Measurements from ENCODE around the gene S100A7. TPM values are rescaled to one million over a fixed set of nuclear protein-coding genes. Genes with fewer than 3 reads are reported as not detected.

The S100A7 gene
- total and polyA plus RNA-seq, 2 experiments from 2014 or later: not detected

- no peak overlapping the region for H2AFZ ChIP-seq
- in situ Hi-C loops (cut with MboI): no loop called here
- H4K20me1 ChIP-seq (ENCODE audit: insufficient read depth): no peaks in the 10 kb centered on the region
- no peak overlapping the region for H3K4me3 ChIP-seq
- no peaks in the 10 kb centered on the region for H3K9me2 ChIP-seq (ENCODE audit: insufficient read depth)
- H3K9me3 ChIP-seq (ENCODE audit: low read depth): no peaks in the 10 kb centered on the region
- peaks cover 8% of the 10 kb centered on the region; the same call in 1 of the 2 replicates for H3K4me1 ChIP-seq (ENCODE audit: insufficient read depth)
- H3K36me3 ChIP-seq (ENCODE audit: low read depth): no peaks in the 10 kb centered on the region
- no peak overlapping the region for H3K4me2 ChIP-seq (ENCODE audit: unreplicated experiment)
- H3K79me2 ChIP-seq (ENCODE audit: insufficient read depth): no peaks in the 10 kb centered on the region
- no peak overlapping the region for H3K27ac ChIP-seq
- TF ChIP-seq EZH2phosphoT487 (IDR thresholded peaks at IDR 0.05; ENCODE audit: insufficient read depth, low read depth): no peak
- TF ChIP-seq EZH2 (IDR thresholded peaks at IDR 0.05; ENCODE audit: insufficient read depth, poor library complexity, severe bottlenecking): no peak
- H3F3A ChIP-seq (ENCODE audit: insufficient read depth): no peaks in the 10 kb centered on the region
- no peak overlapping the region for H3K9ac ChIP-seq
- H3K27me3 ChIP-seq (replicated peaks; ENCODE audit: insufficient read depth): peaks cover 3% of the 10 kb centered on the region; the same call in 1 of the 2 replicates
- no peak for DNase-seq
- 78 to 81% methylated on average over 2 of the region's 2 CpGs for WGBS, 2 experiments (ENCODE audit: low coverage in 1 of 2, low lambda C conversion rate in 2 of 2, missing lambda C conversion rate in 2 of 2)
Observed at GRCh38 chr1:153475282-153475681, 14.8 kb upstream of the S100A7 start.

- Histone ChIP-seq H3F3A (ENCODE audit: insufficient read depth) (no peaks in the 10 kb centered on the region), H3K4me3 (no peak overlapping the region), H3K27me3 (replicated peaks; ENCODE audit: insufficient read depth) (no peaks in the 10 kb centered on the region), H2AFZ (no peak overlapping the region), H3K9me3 (ENCODE audit: low read depth) (no peaks in the 10 kb centered on the region), H3K36me3 (ENCODE audit: low read depth) (no peaks in the 10 kb centered on the region), H3K4me2 (ENCODE audit: unreplicated experiment) (no peak overlapping the region), H3K27ac (no peak overlapping the region), H3K9ac (no peak overlapping the region), H3K79me2 (ENCODE audit: insufficient read depth) (no peaks in the 10 kb centered on the region), H3K4me1 (ENCODE audit: insufficient read depth) (peaks cover 8% of the 10 kb centered on the region; the same call in 1 of the 2 replicates), H3K9me2 (ENCODE audit: insufficient read depth) (no peaks in the 10 kb centered on the region), H4K20me1 (ENCODE audit: insufficient read depth) (no peaks in the 10 kb centered on the region)
- 14 to 18% methylated on average over 3 of the region's 3 CpGs for WGBS, 2 experiments (ENCODE audit: low coverage in 1 of 2, low lambda C conversion rate in 2 of 2, missing lambda C conversion rate in 2 of 2)
- in situ Hi-C loops (cut with MboI): no loop called here
- TF ChIP-seq EZH2 (IDR thresholded peaks at IDR 0.05; ENCODE audit: insufficient read depth, poor library complexity, severe bottlenecking): no peak
- no peak for TF ChIP-seq EZH2phosphoT487 (IDR thresholded peaks at IDR 0.05; ENCODE audit: insufficient read depth, low read depth)
- peak; percentile 39 for DNase-seq
Observed at GRCh38 chr1:153474347-153474746, 13.9 kb upstream of the S100A7 start.

- TF ChIP-seq EZH2 (IDR thresholded peaks at IDR 0.05; ENCODE audit: insufficient read depth, poor library complexity, severe bottlenecking) (no peak), EZH2phosphoT487 (IDR thresholded peaks at IDR 0.05; ENCODE audit: insufficient read depth, low read depth) (no peak)
- peak; percentile 48 for DNase-seq
Observed at GRCh38 chr1:153470707-153471106, 10.3 kb upstream of the S100A7 start.

GRCh38 chr1:153466908-153467307, 6.5 kb upstream of the S100A7 start:
- Histone ChIP-seq H2AFZ (no peak overlapping the region), H3F3A (ENCODE audit: insufficient read depth) (0 out of 2 replicates have a peak, but pooled peaks cover 3% of the 10 kb centered on the region), H3K27ac (no peak overlapping the region), H3K36me3 (ENCODE audit: low read depth) (no peaks in the 10 kb centered on the region), H3K9me3 (ENCODE audit: low read depth) (no peaks in the 10 kb centered on the region), H3K9ac (no peak overlapping the region), H3K79me2 (ENCODE audit: insufficient read depth) (no peaks in the 10 kb centered on the region), H3K9me2 (ENCODE audit: insufficient read depth) (no peaks in the 10 kb centered on the region), H3K27me3 (replicated peaks; ENCODE audit: insufficient read depth) (no peaks in the 10 kb centered on the region), H3K4me3 (no peak overlapping the region), H4K20me1 (ENCODE audit: insufficient read depth) (no peaks in the 10 kb centered on the region), H3K4me1 (ENCODE audit: insufficient read depth) (peaks cover 25% of the 10 kb centered on the region), H3K4me2 (ENCODE audit: unreplicated experiment) (peak overlapping the region; percentile 9)
- WGBS, 2 experiments (ENCODE audit: low coverage in 1 of 2, low lambda C conversion rate in 2 of 2, missing lambda C conversion rate in 2 of 2): 34 to 39% methylated on average over 5 of the region's 5 CpGs
- no peak for TF ChIP-seq EZH2phosphoT487 (IDR thresholded peaks at IDR 0.05; ENCODE audit: insufficient read depth, low read depth)
- TF ChIP-seq EZH2 (IDR thresholded peaks at IDR 0.05; ENCODE audit: insufficient read depth, poor library complexity, severe bottlenecking): no peak
- DNase-seq: peak; percentile 45
- in situ Hi-C loops (cut with MboI): no loop called here

More at GRCh38 chr1:153470707-153471106, 10.3 kb upstream of the S100A7 start:
- no peaks in the 10 kb centered on the region for H4K20me1 ChIP-seq (ENCODE audit: insufficient read depth)
- H3K9me2 ChIP-seq (ENCODE audit: insufficient read depth): no peaks in the 10 kb centered on the region
- no peaks in the 10 kb centered on the region for H3K36me3 ChIP-seq (ENCODE audit: low read depth)
- H3F3A ChIP-seq (ENCODE audit: insufficient read depth): no peaks in the 10 kb centered on the region
- H3K4me3 ChIP-seq: no peak overlapping the region
- no peaks in the 10 kb centered on the region for H3K79me2 ChIP-seq (ENCODE audit: insufficient read depth)
- H3K9me3 ChIP-seq (ENCODE audit: low read depth): no peaks in the 10 kb centered on the region
- peaks cover 25% of the 10 kb centered on the region for H3K4me1 ChIP-seq (ENCODE audit: insufficient read depth)
- H3K4me2 ChIP-seq (ENCODE audit: unreplicated experiment): no peak overlapping the region
- in situ Hi-C loops (cut with MboI): no loop called here
- H2AFZ ChIP-seq: no peak overlapping the region
- H3K27ac ChIP-seq: no peak overlapping the region
- H3K9ac ChIP-seq: no peak overlapping the region
- no peaks in the 10 kb centered on the region for H3K27me3 ChIP-seq (replicated peaks; ENCODE audit: insufficient read depth)
